SJSA1 (cell line): ENCODE measurements around the gene DNAI4. TPM values are rescaled to one million over a fixed set of nuclear protein-coding genes. Genes with fewer than 3 reads are reported as not detected.
"Not testable (repeated sequence)": the region's sequence is repeated elsewhere in the genome, so short reads cannot be mapped to it uniquely, and the experiment has no call there.

Experiments used
- DNase-seq, 2 experiments: peaks; one replicate each; pipeline ENCODE4 v3.0.0-alpha.2; 2015 to 2020; ENCODE audit warnings: low spot score in 2 of 2, low read depth in 1 of 2
- H3K27ac ChIP-seq: fragments of 250-450 bp; sonication (Bioruptor Pico); 2 replicates; pipeline ENCODE4 v1.5.1; 2020; ENCODE audit warnings: mild to moderate bottlenecking, moderate library complexity
- H3K27me3 ChIP-seq: fragments of 250-450 bp; sonication (Bioruptor Pico); replicated peaks from 2 replicates; pipeline ENCODE4 v1.5.1; 2020; ENCODE audit warnings: mild to moderate bottlenecking, moderate library complexity
- H3K36me3 ChIP-seq: fragments of 250-450 bp; sonication (Bioruptor Pico); 2 replicates; pipeline ENCODE4 v1.5.1; 2020; ENCODE audit warnings: mild to moderate bottlenecking
- H3K4me1 ChIP-seq: fragments of 250-450 bp; sonication (Bioruptor Pico); replicated peaks from 2 replicates; pipeline ENCODE4 v1.6.1; 2021; ENCODE audit warnings: mild to moderate bottlenecking
- H3K4me3 ChIP-seq: fragments of 250-450 bp; sonication (Bioruptor Pico); 2 replicates; pipeline ENCODE4 v1.5.1; 2020; ENCODE audit warnings: mild to moderate bottlenecking
- H3K9me3 ChIP-seq: fragments of 250-450 bp; sonication (Bioruptor Pico); replicated peaks from 2 replicates; pipeline ENCODE4 v1.5.1; 2020; ENCODE audit warnings: mild to moderate bottlenecking
- total RNA-seq: library from RNA; depleted of rRNA; stranded (reverse); fragments of >200 nt; shearing (Covaris generic); gene quantifications from 2 replicates; pipeline ENCODE4 v1.2.3, GENCODE V29; 2014

DNAI4 gene
- total RNA-seq, 1 experiment from 2014 or later = 2.6 TPM

- H3K36me3 ChIP-seq = no peaks in the 10 kb centered on the region
- H3K4me1 ChIP-seq = no peaks in the 10 kb centered on the region
These were observed 76.5 kb downstream of the DNAI4 start for GRCh38 chr1:66848193-66848592.

GRCh38 chr1:66840929-66841328 is 83.7 kb downstream of the DNAI4 start:
- H3K36me3 ChIP-seq = no peaks in the 10 kb centered on the region
- no peaks in the 10 kb centered on the region for H3K27me3 ChIP-seq
- no peak overlapping the region for H3K4me3 ChIP-seq
- H3K4me1 ChIP-seq = no peaks in the 10 kb centered on the region
- H3K9me3 ChIP-seq = no peaks in the 10 kb centered on the region
- no peak overlapping the region for H3K27ac ChIP-seq
- DNase-seq = no peak

More at GRCh38 chr1:66848193-66848592, 76.5 kb downstream of the DNAI4 start:
- H3K9me3 ChIP-seq = no peaks in the 10 kb centered on the region
- no peaks in the 10 kb centered on the region for H3K27me3 ChIP-seq
- H3K4me3 ChIP-seq = no peak overlapping the region
- DNase-seq = no peak
- no peak overlapping the region for H3K27ac ChIP-seq

- no peaks in the 10 kb centered on the region for H3K27me3 ChIP-seq
- no peak for DNase-seq
- no peak overlapping the region for H3K4me3 ChIP-seq
- no peaks in the 10 kb centered on the region for H3K9me3 ChIP-seq
- no peaks in the 10 kb centered on the region for H3K4me1 ChIP-seq
- H3K27ac ChIP-seq = no peak overlapping the region
- H3K36me3 ChIP-seq = no peaks in the 10 kb centered on the region
These were observed 89.7 kb downstream of the DNAI4 start for GRCh38 chr1:66834926-66835325.

- no peaks in the 10 kb centered on the region for H3K27me3 ChIP-seq
- no peak overlapping the region for H3K27ac ChIP-seq
- no peaks in the 10 kb centered on the region for H3K9me3 ChIP-seq
- H3K4me1 ChIP-seq = no peaks in the 10 kb centered on the region
- H3K4me3 ChIP-seq = no peak overlapping the region
- H3K36me3 ChIP-seq = no peaks in the 10 kb centered on the region
- DNase-seq = no peak
These were observed 91.5 kb downstream of the DNAI4 start for GRCh38 chr1:66833112-66833511.

GRCh38 chr1:66831529-66832239 is 93.0 kb downstream of the DNAI4 start:
- Histone ChIP-seq H3K27ac (no peak overlapping the region), H3K4me1 (no peaks in the 10 kb centered on the region), H3K27me3 (no peaks in the 10 kb centered on the region), H3K4me3 (no peak overlapping the region), H3K36me3 (no peaks in the 10 kb centered on the region), H3K9me3 (no peaks in the 10 kb centered on the region)
- no peak for DNase-seq

GRCh38 chr1:66824771-66825170 is 99.9 kb downstream of the DNAI4 start:
- no peak for DNase-seq
- H3K4me3 ChIP-seq = no peak overlapping the region
- no peaks in the 10 kb centered on the region for H3K4me1 ChIP-seq
- no peaks in the 10 kb centered on the region for H3K27me3 ChIP-seq
- no peak overlapping the region for H3K27ac ChIP-seq
- no peaks in the 10 kb centered on the region for H3K9me3 ChIP-seq
- no peaks in the 10 kb centered on the region for H3K36me3 ChIP-seq

GRCh38 chr1:66809736-66810326 is 114.8 kb downstream of the DNAI4 start:
- Histone ChIP-seq H3K4me3 (no peak overlapping the region), H3K9me3 (no peaks in the 10 kb centered on the region; the same call in 1 of the 2 replicates), H3K27ac (no peak overlapping the region), H3K36me3 (no peaks in the 10 kb centered on the region), H3K27me3 (no peaks in the 10 kb centered on the region), H3K4me1 (no peaks in the 10 kb centered on the region)
- DNase-seq = no peak

- H3K9me3 ChIP-seq = no peaks in the 10 kb centered on the region; the same call in 1 of the 2 replicates
- H3K27ac ChIP-seq = no peak overlapping the region
- DNase-seq = no peak
- no peaks in the 10 kb centered on the region for H3K27me3 ChIP-seq
- no peaks in the 10 kb centered on the region for H3K4me1 ChIP-seq
- H3K4me3 ChIP-seq = no peak overlapping the region
- H3K36me3 ChIP-seq = no peaks in the 10 kb centered on the region
These were observed 115.4 kb downstream of the DNAI4 start for GRCh38 chr1:66809245-66809644.

GRCh38 chr1:66795839-66796238 is 128.8 kb downstream of the DNAI4 start:
- not testable (repeated sequence) for H3K27me3 ChIP-seq

GRCh38 chr1:66791621-66792610 is 132.7 kb downstream of the DNAI4 start:
- Histone ChIP-seq H3K36me3 (no peaks in the 10 kb centered on the region), H3K4me1 (no peaks in the 10 kb centered on the region), H3K4me3 (no peak overlapping the region), H3K27ac (no peak overlapping the region), H3K9me3 (no peaks in the 10 kb centered on the region), H3K27me3 (no peaks in the 10 kb centered on the region)
- DNase-seq = no peak

More at GRCh38 chr1:66795839-66796238, 128.8 kb downstream of the DNAI4 start:
- H3K4me3 ChIP-seq, H3K4me1 ChIP-seq, H3K36me3 ChIP-seq, H3K27ac ChIP-seq, H3K9me3 ChIP-seq, DNase-seq: not testable (repeated sequence)

- no peaks in the 10 kb centered on the region for H3K27me3 ChIP-seq
- DNase-seq = no peak
- H3K36me3 ChIP-seq = no peaks in the 10 kb centered on the region
These were observed 136.3 kb downstream of the DNAI4 start for GRCh38 chr1:66788231-66788939.

GRCh38 chr1:66787641-66788040 is 137.0 kb downstream of the DNAI4 start:
- no peaks in the 10 kb centered on the region for H3K27me3 ChIP-seq
- DNase-seq = no peak
- H3K4me1 ChIP-seq = no peaks in the 10 kb centered on the region
- no peaks in the 10 kb centered on the region for H3K9me3 ChIP-seq
- no peak overlapping the region for H3K27ac ChIP-seq
- no peak overlapping the region for H3K4me3 ChIP-seq
- no peaks in the 10 kb centered on the region for H3K36me3 ChIP-seq

More at GRCh38 chr1:66788231-66788939, 136.3 kb downstream of the DNAI4 start:
- H3K4me3 ChIP-seq = no peak overlapping the region
- H3K4me1 ChIP-seq = no peaks in the 10 kb centered on the region
- H3K9me3 ChIP-seq = no peaks in the 10 kb centered on the region
- no peak overlapping the region for H3K27ac ChIP-seq

- H3K27ac ChIP-seq, H3K9me3 ChIP-seq, H3K4me1 ChIP-seq, DNase-seq, H3K27me3 ChIP-seq, H3K36me3 ChIP-seq, H3K4me3 ChIP-seq: not testable (repeated sequence)
These were observed 138.9 kb downstream of the DNAI4 start for GRCh38 chr1:66785800-66786199.
